Measurements from ENCODE around the gene GRK7.

Gene GRK7

DNA sequence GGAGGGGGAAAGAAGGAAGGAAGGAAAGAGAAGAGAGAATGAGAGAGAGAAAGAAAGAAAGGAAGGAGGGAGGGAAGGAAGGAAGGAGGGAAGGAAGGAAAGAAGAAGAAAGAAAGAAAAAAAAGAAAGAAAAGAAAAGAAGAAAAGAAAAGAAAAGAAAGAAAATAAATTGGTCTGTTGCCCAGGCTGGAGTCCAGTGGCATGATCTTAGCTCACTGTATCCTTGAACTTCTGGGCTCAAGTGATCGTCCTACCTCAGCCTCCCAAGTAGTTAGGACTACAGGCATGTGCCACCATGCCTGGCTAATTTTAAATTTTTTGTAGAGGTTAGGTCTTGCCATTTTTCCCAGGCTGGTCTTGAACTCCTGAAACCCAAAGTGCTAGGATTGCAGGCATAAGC is 36.7 kb upstream of the GRK7 start:
- TF ChIP-seq, protein P1, sequence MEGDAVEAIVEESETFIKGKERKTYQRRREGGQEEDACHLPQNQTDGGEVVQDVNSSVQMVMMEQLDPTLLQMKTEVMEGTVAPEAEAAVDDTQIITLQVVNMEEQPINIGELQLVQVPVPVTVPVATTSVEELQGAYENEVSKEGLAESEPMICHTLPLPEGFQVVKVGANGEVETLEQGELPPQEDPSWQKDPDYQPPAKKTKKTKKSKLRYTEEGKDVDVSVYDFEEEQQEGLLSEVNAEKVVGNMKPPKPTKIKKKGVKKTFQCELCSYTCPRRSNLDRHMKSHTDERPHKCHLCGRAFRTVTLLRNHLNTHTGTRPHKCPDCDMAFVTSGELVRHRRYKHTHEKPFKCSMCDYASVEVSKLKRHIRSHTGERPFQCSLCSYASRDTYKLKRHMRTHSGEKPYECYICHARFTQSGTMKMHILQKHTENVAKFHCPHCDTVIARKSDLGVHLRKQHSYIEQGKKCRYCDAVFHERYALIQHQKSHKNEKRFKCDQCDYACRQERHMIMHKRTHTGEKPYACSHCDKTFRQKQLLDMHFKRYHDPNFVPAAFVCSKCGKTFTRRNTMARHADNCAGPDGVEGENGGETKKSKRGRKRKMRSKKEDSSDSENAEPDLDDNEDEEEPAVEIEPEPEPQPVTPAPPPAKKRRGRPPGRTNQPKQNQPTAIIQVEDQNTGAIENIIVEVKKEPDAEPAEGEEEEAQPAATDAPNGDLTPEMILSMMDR (IDR thresholded peaks at IDR 0.05), result no peak
- no peak for TF ChIP-seq ZFX (IDR thresholded peaks at IDR 0.05; ENCODE audit: borderline replicate concordance)
- no peak overlapping the region for H3K27ac ChIP-seq

DNA sequence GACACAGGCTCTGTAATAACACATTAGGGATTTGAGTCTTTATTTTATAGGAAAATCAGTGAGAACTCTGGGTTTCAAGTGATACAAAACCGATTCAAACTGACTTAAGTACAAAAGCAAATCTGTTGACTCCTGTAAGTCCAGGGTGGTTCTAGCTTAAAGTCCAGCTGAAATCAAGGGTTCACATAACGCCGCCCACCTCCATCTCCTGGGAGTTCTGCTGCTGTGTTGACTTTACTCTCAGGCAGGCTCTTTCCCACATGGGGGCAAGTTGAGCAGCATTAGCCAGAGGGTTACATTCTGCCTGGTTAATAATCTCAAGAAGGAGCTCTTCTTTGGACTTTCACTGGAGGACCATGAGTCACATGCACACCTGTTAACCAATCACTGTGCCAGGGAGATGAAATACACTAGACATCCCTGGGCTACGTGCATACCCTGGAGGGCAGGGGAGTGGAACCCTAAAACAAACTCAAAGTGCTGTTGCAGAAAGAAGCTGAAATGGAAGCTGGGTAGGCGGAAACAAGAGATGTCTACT is 34.8 kb upstream of the GRK7 start:
- no peak overlapping the region for H3K27ac ChIP-seq

GRCh38 chr3:141729240-141729639 is 34.0 kb upstream of the GRK7 start:
- no peak overlapping the region for H3K27ac ChIP-seq
- TF ChIP-seq, protein P1 (IDR thresholded peaks at IDR 0.05), result peak; percentile 27; the same call in 1 of the 2 replicates
- no peak for TF ChIP-seq ZFX (IDR thresholded peaks at IDR 0.05; ENCODE audit: borderline replicate concordance)

More for the DNA sequence above, 34.8 kb upstream of the GRK7 start:
- TF ChIP-seq, protein P1 (IDR thresholded peaks at IDR 0.05), result no peak
- TF ChIP-seq ZFX (IDR thresholded peaks at IDR 0.05; ENCODE audit: borderline replicate concordance), result no peak

- TF ChIP-seq, protein P1 (IDR thresholded peaks at IDR 0.05), result no peak
- no peak for TF ChIP-seq ZFX (IDR thresholded peaks at IDR 0.05; ENCODE audit: borderline replicate concordance)
- no peak overlapping the region for H3K27ac ChIP-seq
Measured at GRCh38 chr3:141735176-141735575, 28.0 kb upstream of the GRK7 start.

DNA sequence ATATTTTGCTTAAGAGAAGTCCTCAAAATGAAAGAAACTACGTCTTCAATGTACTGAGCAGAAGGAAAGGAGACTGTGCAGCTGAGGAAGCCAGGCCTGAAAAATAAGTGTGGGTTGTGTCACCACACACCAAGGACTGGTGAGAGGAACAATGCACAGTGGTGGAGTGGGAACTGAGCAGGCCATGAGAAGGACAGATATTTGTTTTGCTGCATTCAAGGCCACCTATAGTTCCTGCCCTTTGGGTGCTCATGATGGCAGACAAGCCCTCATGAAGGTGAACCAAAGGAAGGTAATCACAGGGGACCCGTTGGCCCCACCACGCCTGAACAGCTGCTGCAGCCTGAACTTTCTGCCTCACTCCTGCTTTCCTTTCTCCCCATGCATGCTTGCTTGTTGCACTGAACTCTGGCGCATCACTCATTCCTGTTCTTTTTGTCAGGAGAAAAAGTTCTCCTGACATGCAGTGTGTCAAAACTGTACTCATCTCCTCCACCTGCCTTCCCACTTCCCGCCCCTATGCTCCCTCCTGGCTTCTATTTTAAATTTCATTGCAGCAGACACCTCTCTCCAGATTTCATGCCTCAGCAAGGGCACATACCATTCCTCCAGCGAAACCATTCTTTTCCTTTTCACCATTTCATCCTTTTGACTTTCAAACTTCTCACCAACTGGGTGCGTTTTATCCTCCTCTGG is 27.3 kb upstream of the GRK7 start:
- no peak overlapping the region for H3K27ac ChIP-seq
- TF ChIP-seq, protein P1 (IDR thresholded peaks at IDR 0.05), result no peak
- TF ChIP-seq ZFX (IDR thresholded peaks at IDR 0.05; ENCODE audit: borderline replicate concordance), result no peak

GRCh38 chr3:141737093-141737492 is 26.1 kb upstream of the GRK7 start:
- no peak overlapping the region for H3K27ac ChIP-seq
- TF ChIP-seq ZFX (IDR thresholded peaks at IDR 0.05; ENCODE audit: borderline replicate concordance), result no peak
- TF ChIP-seq, protein P1 (IDR thresholded peaks at IDR 0.05), result no peak

DNA sequence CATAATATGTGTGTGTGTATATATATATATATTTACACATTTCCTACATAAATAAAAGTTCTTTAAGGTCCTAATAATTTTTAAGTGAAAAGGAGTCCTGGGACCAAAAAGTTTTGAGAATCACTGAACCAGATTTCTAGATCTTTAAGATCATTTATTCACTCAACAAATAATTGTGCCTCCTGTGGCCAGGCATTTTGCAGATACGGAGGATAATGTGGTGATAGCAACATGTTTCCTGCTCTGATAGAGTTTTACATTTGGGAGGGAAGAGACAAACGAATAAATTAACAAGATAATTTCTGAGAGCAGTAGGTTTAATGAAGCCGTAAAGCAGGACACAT is 25.6 kb upstream of the GRK7 start:
- peak overlapping the region; percentile 83 for H3K27ac ChIP-seq
- no peak for TF ChIP-seq ZFX (IDR thresholded peaks at IDR 0.05; ENCODE audit: borderline replicate concordance)
- TF ChIP-seq, protein P1 (IDR thresholded peaks at IDR 0.05), result no peak

All from 22Rv1 (cell line).